Subcutaneous adipose tissue (tissue), 4 donors: ENCODE measurements around the gene EPHB2. TPM values are rescaled to one million over a fixed set of nuclear protein-coding genes. Genes with fewer than 3 reads are reported as not detected.

Experiments used
- total RNA-seq, 4 donors: library from RNA; depleted of rRNA; stranded (reverse); fragments of >200 nt; gene quantifications; one replicate each; pipeline ENCODE4 v1.1.0, GENCODE V29; 2016
- TF ChIP-seq, protein P1 (sequence below): fragments of 450-650 bp; IDR thresholded peaks from one replicate; pipeline ENCODE4 v1.5.1; 2016; ENCODE audit warnings: low read depth, mild to moderate bottlenecking, control low read depth, antibody characterized with exemption, moderate library complexity

Gene EPHB2
- total RNA-seq, 4 donors from 2014 or later = 1.6 to 9.2 (median 5.1) TPM

DNA sequence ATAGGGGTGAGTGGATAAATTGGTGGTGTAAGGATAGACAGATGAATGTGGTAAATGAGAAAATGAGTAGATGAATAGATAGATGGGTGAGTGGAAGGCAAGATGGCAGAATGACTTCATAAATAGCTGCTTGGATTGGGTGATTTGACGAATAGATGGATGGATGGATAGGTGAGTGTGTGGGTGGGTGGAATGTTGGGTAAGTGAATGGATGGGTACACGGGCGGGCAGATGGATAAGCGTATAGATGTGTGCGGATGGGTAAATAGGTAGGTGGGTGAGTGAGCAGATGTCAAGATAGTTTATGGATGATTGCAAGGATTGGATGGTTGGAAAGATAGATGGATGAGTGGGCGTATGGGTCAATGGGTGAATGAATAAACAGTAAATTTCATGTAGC, 59.3 kb downstream of the EPHB2 start:
- TF ChIP-seq, protein P1, sequence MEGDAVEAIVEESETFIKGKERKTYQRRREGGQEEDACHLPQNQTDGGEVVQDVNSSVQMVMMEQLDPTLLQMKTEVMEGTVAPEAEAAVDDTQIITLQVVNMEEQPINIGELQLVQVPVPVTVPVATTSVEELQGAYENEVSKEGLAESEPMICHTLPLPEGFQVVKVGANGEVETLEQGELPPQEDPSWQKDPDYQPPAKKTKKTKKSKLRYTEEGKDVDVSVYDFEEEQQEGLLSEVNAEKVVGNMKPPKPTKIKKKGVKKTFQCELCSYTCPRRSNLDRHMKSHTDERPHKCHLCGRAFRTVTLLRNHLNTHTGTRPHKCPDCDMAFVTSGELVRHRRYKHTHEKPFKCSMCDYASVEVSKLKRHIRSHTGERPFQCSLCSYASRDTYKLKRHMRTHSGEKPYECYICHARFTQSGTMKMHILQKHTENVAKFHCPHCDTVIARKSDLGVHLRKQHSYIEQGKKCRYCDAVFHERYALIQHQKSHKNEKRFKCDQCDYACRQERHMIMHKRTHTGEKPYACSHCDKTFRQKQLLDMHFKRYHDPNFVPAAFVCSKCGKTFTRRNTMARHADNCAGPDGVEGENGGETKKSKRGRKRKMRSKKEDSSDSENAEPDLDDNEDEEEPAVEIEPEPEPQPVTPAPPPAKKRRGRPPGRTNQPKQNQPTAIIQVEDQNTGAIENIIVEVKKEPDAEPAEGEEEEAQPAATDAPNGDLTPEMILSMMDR = no peak

DNA sequence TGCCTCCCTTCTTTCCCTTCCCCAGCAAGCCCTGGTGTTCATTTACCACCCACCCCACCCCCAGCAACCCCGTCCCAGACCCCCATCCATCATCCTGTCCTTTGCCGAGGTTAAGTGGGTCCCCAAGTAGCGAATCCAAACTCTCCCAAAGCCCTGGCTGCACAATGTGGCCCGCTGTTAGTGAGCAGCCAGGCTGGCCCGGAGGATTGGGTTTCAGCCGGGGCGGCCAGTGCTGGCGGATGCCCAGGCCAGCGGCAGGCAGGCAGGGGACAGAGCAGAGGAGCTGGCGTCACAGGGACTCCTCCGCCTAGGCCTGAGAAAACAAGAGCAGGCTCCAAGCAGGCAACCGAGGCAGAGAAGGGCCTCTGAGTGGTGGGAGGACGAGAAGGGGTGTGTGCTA, 61.4 kb downstream of the EPHB2 start:
- TF ChIP-seq, protein P1 = no peak

DNA sequence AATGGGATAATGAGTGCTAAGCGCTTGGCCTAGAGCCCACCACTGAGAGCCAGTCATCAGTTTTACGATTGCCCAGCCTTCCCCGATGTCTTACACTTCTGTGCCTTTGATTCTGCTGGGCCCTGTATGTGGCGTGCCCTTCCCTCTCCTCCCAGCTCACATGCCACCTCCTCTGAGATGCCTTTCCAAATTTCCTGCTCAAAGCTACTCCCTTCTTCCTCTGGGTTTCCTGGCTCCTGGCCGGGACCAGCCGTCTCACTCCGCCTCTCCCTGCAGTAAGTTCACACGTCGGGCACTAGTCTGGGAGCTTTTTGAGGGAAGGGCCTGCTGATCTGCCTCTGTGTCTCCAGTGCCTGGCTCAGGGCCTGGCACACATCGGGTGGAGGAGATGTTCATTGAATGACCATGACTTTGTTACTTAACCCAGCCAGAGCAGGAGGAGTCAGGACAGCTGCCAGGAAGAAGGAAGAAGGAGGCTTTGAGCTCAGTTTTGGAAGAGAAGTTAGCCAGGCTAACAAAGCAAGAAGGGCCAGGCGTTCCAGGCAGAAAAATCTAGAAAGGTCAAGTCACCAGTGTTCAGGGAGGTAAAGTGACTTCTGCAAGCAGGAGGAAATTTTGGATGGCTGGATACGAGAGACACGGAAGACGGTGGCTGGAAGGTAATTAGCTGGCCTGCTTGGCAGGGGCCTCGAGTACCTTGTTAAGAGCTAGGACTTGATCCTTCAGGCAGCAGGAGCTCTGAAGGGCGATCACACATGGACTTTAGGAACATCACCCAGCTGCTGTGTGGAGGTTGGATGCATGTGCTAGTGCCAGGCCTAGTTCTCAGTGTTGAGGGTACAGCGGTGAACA, 63.6 kb downstream of the EPHB2 start:
- TF ChIP-seq, protein P1 = no peak

DNA sequence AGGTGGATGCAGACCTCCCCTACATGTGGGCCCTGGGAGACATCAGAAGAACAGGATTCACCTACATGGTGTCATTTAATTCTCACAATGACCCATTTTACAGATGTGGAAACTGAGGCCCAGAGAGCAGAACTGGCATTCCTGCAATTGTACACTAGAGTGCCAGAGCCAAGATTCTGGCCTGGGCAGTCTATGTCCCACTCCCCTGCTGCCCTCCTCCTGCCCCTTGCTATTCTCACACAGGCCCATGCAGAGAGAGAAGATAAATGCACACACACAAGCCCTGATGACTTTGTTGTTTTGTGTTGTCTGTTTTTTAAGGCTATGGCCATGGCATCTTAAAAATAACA, 64.2 kb downstream of the EPHB2 start:
- TF ChIP-seq, protein P1 = no peak

DNA sequence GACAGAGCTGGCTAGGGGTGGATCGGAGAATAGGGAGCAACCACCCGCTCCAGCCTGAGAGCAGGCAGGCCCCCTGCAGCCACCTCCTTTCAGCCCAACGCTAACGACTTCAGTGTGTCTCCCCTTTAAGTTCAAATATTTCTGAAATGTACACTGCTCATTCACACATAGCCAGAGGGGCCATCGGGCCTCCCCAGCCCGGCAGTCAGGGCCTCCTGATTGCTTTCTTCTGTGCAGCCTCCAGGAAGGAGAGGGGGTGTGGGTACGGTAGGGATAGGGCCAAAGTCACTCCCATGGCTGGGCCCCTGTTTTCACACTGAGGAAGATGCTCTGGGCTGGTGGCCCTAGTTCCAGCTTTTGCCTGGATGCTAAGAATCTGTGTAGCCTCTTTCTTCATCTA, 64.8 kb downstream of the EPHB2 start:
- TF ChIP-seq, protein P1 = no peak

DNA sequence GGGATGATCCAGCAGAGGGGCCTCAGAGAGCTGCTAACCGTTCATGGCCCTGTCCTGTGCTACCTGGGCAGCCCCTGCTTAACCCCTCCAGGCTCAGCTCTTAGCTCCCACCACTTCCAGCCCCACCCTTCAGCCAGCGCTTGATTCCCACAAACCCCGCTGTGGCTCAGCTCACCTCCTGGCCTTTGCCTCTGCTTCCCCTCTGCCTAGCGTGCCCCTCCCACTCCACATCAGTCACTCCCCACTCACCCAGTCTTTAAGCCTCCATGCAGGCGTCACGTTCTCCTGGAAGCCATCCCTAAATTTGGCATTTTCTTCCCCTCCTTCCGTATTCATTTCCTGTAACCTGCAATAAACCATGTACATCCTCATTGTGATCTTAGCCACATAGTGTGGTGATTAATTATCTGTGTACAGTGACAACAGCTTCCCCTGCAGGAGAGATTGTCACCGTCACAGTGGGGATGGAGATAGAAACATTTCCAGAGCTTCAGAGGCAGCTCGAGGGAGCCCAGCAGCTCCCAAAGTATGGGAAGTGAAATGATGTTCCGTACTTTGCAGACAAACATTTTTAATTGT, 65.5 kb downstream of the EPHB2 start:
- TF ChIP-seq, protein P1 = no peak

DNA sequence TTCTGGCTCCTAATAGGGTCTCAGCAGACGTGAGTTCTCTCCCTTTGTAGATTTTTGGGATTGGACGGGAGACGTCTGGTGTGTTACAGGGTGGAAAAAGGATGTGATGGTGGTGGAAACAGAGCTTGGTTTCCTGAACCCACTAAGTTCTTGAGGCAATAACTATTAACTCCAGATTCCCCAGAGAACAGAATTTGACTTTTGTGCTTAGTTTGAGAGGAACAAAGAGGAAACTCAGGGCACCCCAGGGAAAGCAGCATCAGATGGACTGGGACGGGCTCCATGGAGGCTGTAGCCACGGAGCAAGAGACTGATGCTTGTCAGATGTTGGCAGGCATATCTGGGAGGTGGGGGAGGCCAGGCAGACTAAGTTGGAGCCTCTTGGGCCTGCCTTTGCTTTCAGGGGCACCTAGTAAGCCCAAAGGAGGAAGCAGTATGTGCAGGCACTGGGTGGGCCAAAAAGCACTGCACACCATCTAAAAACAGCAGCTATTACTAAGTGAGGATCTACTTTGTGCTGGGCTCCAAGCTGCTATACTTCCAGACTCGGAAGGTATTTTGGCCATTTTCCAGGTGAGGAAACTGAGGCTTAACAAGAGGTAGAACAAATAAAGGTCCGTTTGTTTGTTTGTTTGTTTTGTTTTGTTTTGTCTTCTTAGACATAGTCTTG, 66.9 kb downstream of the EPHB2 start:
- TF ChIP-seq, protein P1 = no peak
